GM18519 (cell line): ENCODE results near the gene CNBD2.
A peak's percentile ranks its signal among the peaks of the same experiment; 100 is the strongest.
"Not testable (repeated sequence)": the region's sequence is repeated elsewhere in the genome, so short reads cannot be mapped to it uniquely, and the experiment has no call there.

Experiments used
- ATAC-seq: cut with Tn5 transposase; IDR thresholded peaks from one replicate; pipeline ENCODE4 v1.9.1; 2021; ENCODE audit warnings: mild to moderate bottlenecking, moderate library complexity; ENCODE audit not compliant: unreplicated experiment, low FRiP score

CNBD2 gene

GRCh38 chr20:35967979-35968640, at the start of gene CNBD2:
TSS of gene CNBD2 (plus strand) at chr20:35968590. CDS start at chr20:35968763, 173 bp downstream.
- ATAC-seq: no peak

- ATAC-seq: no peak
Measured at GRCh38 chr20:35920523-35920922, 47.9 kb upstream of the CNBD2 start.

- ATAC-seq: no peak
Measured at GRCh38 chr20:35929301-35929700, 39.1 kb upstream of the CNBD2 start.

GRCh38 chr20:35934050-35934449, 34.3 kb upstream of the CNBD2 start:
- no peak for ATAC-seq

- no peak for ATAC-seq
Measured at GRCh38 chr20:35939264-35939663, 29.1 kb upstream of the CNBD2 start.

GRCh38 chr20:35941620-35942019, 26.8 kb upstream of the CNBD2 start:
- ATAC-seq: no peak

- no peak for ATAC-seq
Measured at GRCh38 chr20:35942243-35942642, 26.1 kb upstream of the CNBD2 start.

GRCh38 chr20:35947489-35947888, 20.9 kb upstream of the CNBD2 start:
- no peak for ATAC-seq

- no peak for ATAC-seq
Measured at GRCh38 chr20:35947907-35948306, 20.5 kb upstream of the CNBD2 start.

GRCh38 chr20:35950093-35950492, 18.3 kb upstream of the CNBD2 start:
- ATAC-seq: no peak

- not testable (repeated sequence) for ATAC-seq
Measured at GRCh38 chr20:35952080-35952479, 16.3 kb upstream of the CNBD2 start.

GRCh38 chr20:35952480-35953386, 15.7 kb upstream of the CNBD2 start:
- no peak for ATAC-seq

GRCh38 chr20:35953387-35954199, 14.8 kb upstream of the CNBD2 start:
- peak; percentile 9 for ATAC-seq

- ATAC-seq: peak; percentile 83
Measured at GRCh38 chr20:35954200-35954906, 14.0 kb upstream of the CNBD2 start, which contains the start of gene SCAND1. TSS of gene SCAND1 (minus strand) at chr20:35954502. CDS start at chr20:35954284, 218 bp downstream.

- ATAC-seq: no peak
Measured at GRCh38 chr20:35954907-35955251, 13.5 kb upstream of the CNBD2 start.

- ATAC-seq: no peak
Measured at GRCh38 chr20:35956616-35957015, 11.8 kb upstream of the CNBD2 start.

GRCh38 chr20:35959291-35959690, 9.1 kb upstream of the CNBD2 start:
- ATAC-seq: not testable (repeated sequence)

GRCh38 chr20:35963878-35964277, 4.5 kb upstream of the CNBD2 start:
- ATAC-seq: no peak

GRCh38 chr20:35968930-35969329, 540 bp downstream of the CNBD2 start:
- no peak for ATAC-seq

- no peak for ATAC-seq
Measured at GRCh38 chr20:35971981-35972380, 3.6 kb downstream of the CNBD2 start.
